ENCODE results near the gene AGBL1.

The AGBL1 gene

GRCh38 chr15:86903642-86904421 lies 824.2 kb downstream of the AGBL1 start:
- no peak for DNase-seq

- DNase-seq = no peak
Observed at GRCh38 chr15:86905625-86906256, 826.1 kb downstream of the AGBL1 start.

GRCh38 chr15:86906376-86906775 lies 826.7 kb downstream of the AGBL1 start:
- no peak for DNase-seq

- DNase-seq = no peak
Observed at GRCh38 chr15:86911022-86911421, 831.4 kb downstream of the AGBL1 start.

- DNase-seq = no peak
Observed at GRCh38 chr15:86912661-86913060, 833.0 kb downstream of the AGBL1 start.

- no peak for DNase-seq
Observed at GRCh38 chr15:86915811-86916331, 836.2 kb downstream of the AGBL1 start.

- DNase-seq = no peak
Observed at GRCh38 chr15:86916671-86917360, 837.1 kb downstream of the AGBL1 start.

- DNase-seq = no peak
Observed at GRCh38 chr15:86917361-86917671, 837.6 kb downstream of the AGBL1 start.

- no peak for DNase-seq
Observed at GRCh38 chr15:86919581-86919980, 839.9 kb downstream of the AGBL1 start.

GRCh38 chr15:86929461-86929860 lies 849.8 kb downstream of the AGBL1 start:
- DNase-seq = no peak

GRCh38 chr15:86932456-86932855 lies 852.8 kb downstream of the AGBL1 start:
- no peak for DNase-seq

GRCh38 chr15:86935841-86936240 lies 856.2 kb downstream of the AGBL1 start:
- no peak for DNase-seq

GRCh38 chr15:86942285-86942684 lies 862.6 kb downstream of the AGBL1 start:
- no peak for DNase-seq

- no peak for DNase-seq
Observed at GRCh38 chr15:86948719-86949118, 869.0 kb downstream of the AGBL1 start.

- no peak for DNase-seq
Observed at GRCh38 chr15:86959254-86959653, 879.6 kb downstream of the AGBL1 start.

GRCh38 chr15:86961669-86962068 lies 882.0 kb downstream of the AGBL1 start:
- DNase-seq = no peak

GRCh38 chr15:86964271-86964670 lies 884.6 kb downstream of the AGBL1 start:
- no peak for DNase-seq

GRCh38 chr15:86968244-86968643 lies 888.6 kb downstream of the AGBL1 start:
- no peak for DNase-seq

GRCh38 chr15:86969364-86969763 lies 889.7 kb downstream of the AGBL1 start:
- no peak for DNase-seq

- no peak for DNase-seq
Observed at GRCh38 chr15:86973284-86973844, 893.7 kb downstream of the AGBL1 start.

- DNase-seq = no peak
Observed at GRCh38 chr15:86988033-86988432, 908.4 kb downstream of the AGBL1 start.

GRCh38 chr15:87021751-87022150 lies 942.1 kb downstream of the AGBL1 start:
- DNase-seq = no peak

GRCh38 chr15:87031540-87032230 lies 952.0 kb downstream of the AGBL1 start:
- DNase-seq = no peak

Data from NCI-H1694 (cell line).